ENCODE measurements around the gene FKBP2. TPM values are rescaled to one million over a fixed set of nuclear protein-coding genes. Genes with fewer than 3 reads are reported as not detected.

FKBP2 gene
- total RNA-seq, 6 experiments from 2014 or later, result 49.4 to 108 (median 66.7) TPM

- H3K36me3 ChIP-seq, result peaks cover 12 to 90% (median 41%) of the 10 kb centered on the region in 4 donors
- TF ChIP-seq CTCF (IDR thresholded peaks at IDR 0.05), result no peak
- TF ChIP-seq POLR2A (IDR thresholded peaks at IDR 0.05), result no peak
- H3K4me1 ChIP-seq, result no peaks in the 10 kb centered on the region
- H3K4me3 ChIP-seq, result no peak overlapping the region
- DNase-seq, result no peak
- 35% methylated on average over 3 of the region's 3 CpGs for WGBS (ENCODE audit: insufficient coverage, low coverage, low lambda C conversion rate, missing lambda C conversion rate)
- peak in 1 of 4 donors; percentile 41 for ATAC-seq
- H3K27ac ChIP-seq, result no peak overlapping the region
- intact Hi-C loops (cut with DNase I), result no loop called here
- H3K27me3 ChIP-seq, result no peaks in the 10 kb centered on the region
- no peaks in the 10 kb centered on the region for H3K9me3 ChIP-seq
Observed at GRCh38 chr11:64201543-64201942, 39.4 kb upstream of the FKBP2 start.

- H3K4me3 ChIP-seq, result no peak overlapping the region
- 33% methylated on average over 1 of the region's 9 CpGs for WGBS (ENCODE audit: insufficient coverage, low coverage, low lambda C conversion rate, missing lambda C conversion rate)
- no peaks in the 10 kb centered on the region for H3K4me1 ChIP-seq
- H3K27ac ChIP-seq, result no peak overlapping the region
- H3K36me3 ChIP-seq, result peaks cover 12 to 80% (median 29%) of the 10 kb centered on the region in 4 donors
- no peaks in the 10 kb centered on the region for H3K27me3 ChIP-seq
- H3K9me3 ChIP-seq, result no peaks in the 10 kb centered on the region
- DNase-seq, result no peak
- no peak for ATAC-seq
- intact Hi-C loops (cut with DNase I), result no loop called here
- TF ChIP-seq CTCF (IDR thresholded peaks at IDR 0.05), result no peak
Observed at GRCh38 chr11:64202992-64203391, 37.9 kb upstream of the FKBP2 start.

- DNase-seq, result no peak
- H3K36me3 ChIP-seq, result peaks cover 12 to 74% (median 26%) of the 10 kb centered on the region in 4 donors
- no peaks in the 10 kb centered on the region for H3K9me3 ChIP-seq
- TF ChIP-seq POLR2A (IDR thresholded peaks at IDR 0.05), result no peak
- no peak for TF ChIP-seq CTCF (IDR thresholded peaks at IDR 0.05)
- intact Hi-C loops (cut with DNase I), result no loop called here
- WGBS (ENCODE audit: insufficient coverage, low coverage, low lambda C conversion rate, missing lambda C conversion rate), result 96% methylated on average over 20 of the region's 27 CpGs
- no peaks in the 10 kb centered on the region for H3K27me3 ChIP-seq
- ATAC-seq, result no peak
- H3K27ac ChIP-seq, result no peak overlapping the region
- H3K4me3 ChIP-seq, result no peak overlapping the region
- peaks cover 0 to 4% (median 0%) of the 10 kb centered on the region in 4 donors for H3K4me1 ChIP-seq
Observed at GRCh38 chr11:64203421-64204079, 37.3 kb upstream of the FKBP2 start.

GRCh38 chr11:64204080-64204440 lies 36.8 kb upstream of the FKBP2 start:
- WGBS (ENCODE audit: insufficient coverage, low coverage, low lambda C conversion rate, missing lambda C conversion rate), result 82% methylated on average over 10 of the region's 16 CpGs
- ATAC-seq (no peak), DNase-seq (no peak)
- no peaks in the 10 kb centered on the region for H3K9me3 ChIP-seq
- intact Hi-C loops (cut with DNase I), result no loop called here
- H3K27me3 ChIP-seq, result no peaks in the 10 kb centered on the region
- H3K27ac ChIP-seq, result no peak overlapping the region
- TF ChIP-seq CTCF (IDR thresholded peaks at IDR 0.05) (no peak), POLR2A (IDR thresholded peaks at IDR 0.05) (no peak)
- peaks cover 0 to 6% (median 0%) of the 10 kb centered on the region in 4 donors for H3K4me1 ChIP-seq
- no peak overlapping the region for H3K4me3 ChIP-seq
- H3K36me3 ChIP-seq, result peaks cover 12 to 69% (median 23%) of the 10 kb centered on the region in 4 donors
